ENCODE measurements around the gene SMOC2. TPM values are rescaled to one million over a fixed set of nuclear protein-coding genes. Genes with fewer than 3 reads are reported as not detected.

Gene SMOC2
- total and polyA plus RNA-seq, 4 donors: 1.3 to 6.4 (median 4.6) TPM

DNA sequence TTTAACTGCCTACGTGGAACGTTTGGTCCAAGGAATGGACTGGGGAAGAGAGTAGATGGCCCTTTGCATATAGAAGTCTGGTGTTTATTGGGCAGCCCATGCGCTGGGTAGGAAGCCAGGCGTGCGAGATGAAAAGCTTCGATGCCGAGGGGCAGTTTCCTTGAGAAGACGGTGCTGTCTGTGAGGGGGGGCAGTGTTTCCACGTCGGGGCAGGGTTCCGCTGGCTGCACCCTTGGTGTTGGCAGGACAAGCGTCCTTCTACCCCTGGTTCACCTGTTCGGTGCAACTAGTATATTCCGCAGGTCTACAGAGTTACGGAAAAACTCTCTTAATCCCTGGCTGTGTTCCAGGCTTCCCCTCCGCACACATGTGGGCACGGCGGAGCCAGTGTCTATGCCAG lies 88.2 kb downstream of the SMOC2 start:
- DNase-seq: no peak
- no peaks in the 10 kb centered on the region for H3K27me3 ChIP-seq (ENCODE audit: control insufficient read depth in 3 of 3, insufficient read depth in 3 of 3, low read length in 2 of 3)
- H3K4me3 ChIP-seq: no peak overlapping the region
- no peak overlapping the region for H3K27ac ChIP-seq (ENCODE audit: low read depth in 1 of 2, low read length in 1 of 2)
- H3K4me1 ChIP-seq (ENCODE audit: control insufficient read depth in 5 of 5, insufficient read depth in 5 of 5, low read length in 5 of 5): peaks cover 0 to 16% (median 9%) of the 10 kb centered on the region in 5 donors
- no peaks in the 10 kb centered on the region for H3K36me3 ChIP-seq (ENCODE audit: control insufficient read depth in 4 of 4, insufficient read depth in 4 of 4, low read length in 4 of 4)
- TF ChIP-seq, protein P1, sequence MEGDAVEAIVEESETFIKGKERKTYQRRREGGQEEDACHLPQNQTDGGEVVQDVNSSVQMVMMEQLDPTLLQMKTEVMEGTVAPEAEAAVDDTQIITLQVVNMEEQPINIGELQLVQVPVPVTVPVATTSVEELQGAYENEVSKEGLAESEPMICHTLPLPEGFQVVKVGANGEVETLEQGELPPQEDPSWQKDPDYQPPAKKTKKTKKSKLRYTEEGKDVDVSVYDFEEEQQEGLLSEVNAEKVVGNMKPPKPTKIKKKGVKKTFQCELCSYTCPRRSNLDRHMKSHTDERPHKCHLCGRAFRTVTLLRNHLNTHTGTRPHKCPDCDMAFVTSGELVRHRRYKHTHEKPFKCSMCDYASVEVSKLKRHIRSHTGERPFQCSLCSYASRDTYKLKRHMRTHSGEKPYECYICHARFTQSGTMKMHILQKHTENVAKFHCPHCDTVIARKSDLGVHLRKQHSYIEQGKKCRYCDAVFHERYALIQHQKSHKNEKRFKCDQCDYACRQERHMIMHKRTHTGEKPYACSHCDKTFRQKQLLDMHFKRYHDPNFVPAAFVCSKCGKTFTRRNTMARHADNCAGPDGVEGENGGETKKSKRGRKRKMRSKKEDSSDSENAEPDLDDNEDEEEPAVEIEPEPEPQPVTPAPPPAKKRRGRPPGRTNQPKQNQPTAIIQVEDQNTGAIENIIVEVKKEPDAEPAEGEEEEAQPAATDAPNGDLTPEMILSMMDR (IDR thresholded peaks at IDR 0.05; ENCODE audit: control extremely low read depth, extremely low read depth): no peak
- H3K9ac ChIP-seq (ENCODE audit: insufficient read depth in 1 of 2, low read length in 2 of 2): no peak overlapping the region
- H3K9me3 ChIP-seq (ENCODE audit: control insufficient read depth in 4 of 4, insufficient read depth in 3 of 4, low read length in 3 of 4): no peaks in the 10 kb centered on the region
- 91 to 92% methylated on average over 18 of the region's 18 CpGs for WGBS, 2 donors
- ATAC-seq (ENCODE audit: insufficient read depth, low FRiP score): no peak

DNA sequence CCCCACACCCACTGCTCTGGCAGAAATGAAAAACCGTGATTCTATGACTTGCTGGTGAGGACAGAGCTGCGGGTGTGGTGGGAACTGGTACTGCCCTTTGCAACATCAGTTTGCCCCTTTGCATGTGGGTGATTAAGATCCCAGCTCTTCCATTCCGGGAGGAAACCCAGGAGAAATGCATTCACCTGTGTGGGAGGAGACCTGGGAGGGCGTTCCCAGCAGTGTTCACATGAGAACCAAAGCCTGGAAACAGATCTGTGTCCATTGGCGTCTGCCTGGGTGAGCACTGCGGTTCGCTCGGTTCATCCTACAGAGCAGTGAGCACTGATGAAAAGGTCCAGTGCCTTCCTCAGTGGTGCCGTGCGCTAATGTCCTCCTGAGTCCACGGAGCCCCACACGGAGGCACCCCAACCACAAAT lies 89.7 kb downstream of the SMOC2 start:
- Histone ChIP-seq H3K9me3 (ENCODE audit: control insufficient read depth in 4 of 4, insufficient read depth in 3 of 4, low read length in 3 of 4) (no peaks in the 10 kb centered on the region), H3K36me3 (ENCODE audit: control insufficient read depth in 4 of 4, insufficient read depth in 4 of 4, low read length in 4 of 4) (no peaks in the 10 kb centered on the region), H3K9ac (ENCODE audit: insufficient read depth in 1 of 2, low read length in 2 of 2) (no peak overlapping the region), H3K27ac (ENCODE audit: low read depth in 1 of 2, low read length in 1 of 2) (no peak overlapping the region), H3K4me3 (no peak overlapping the region), H3K4me1 (ENCODE audit: control insufficient read depth in 5 of 5, insufficient read depth in 5 of 5, low read length in 5 of 5) (peaks cover 0 to 16% (median 9%) of the 10 kb centered on the region in 5 donors), H3K27me3 (ENCODE audit: control insufficient read depth in 3 of 3, insufficient read depth in 3 of 3, low read length in 2 of 3) (no peaks in the 10 kb centered on the region)
- no peak for DNase-seq
- no peak for ATAC-seq (ENCODE audit: insufficient read depth, low FRiP score)
- TF ChIP-seq, protein P1 (IDR thresholded peaks at IDR 0.05; ENCODE audit: control extremely low read depth, extremely low read depth): no peak
- WGBS, 2 donors: 79 to 87% methylated on average over 12 of the region's 12 CpGs

DNA sequence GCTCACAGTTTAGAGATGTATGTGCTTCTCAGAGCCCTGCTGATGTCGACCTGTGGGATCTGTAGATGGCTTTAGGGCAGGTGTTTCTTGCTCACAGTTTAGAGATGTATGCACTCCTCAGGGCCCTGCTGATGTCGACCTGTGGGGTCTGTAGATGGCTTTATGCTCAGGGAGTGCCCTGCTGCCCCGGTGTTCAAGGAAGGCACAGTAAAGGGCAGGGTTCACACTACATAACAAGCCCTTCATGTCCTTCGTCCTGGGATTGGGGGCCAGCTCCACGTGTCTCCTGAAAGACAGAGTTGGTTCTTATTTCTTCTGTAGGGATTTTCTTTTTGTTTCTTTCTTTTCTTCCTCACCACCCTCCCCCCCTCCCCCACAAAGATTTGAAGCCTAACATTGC lies 91.1 kb downstream of the SMOC2 start:
- Histone ChIP-seq H3K27ac (ENCODE audit: low read depth in 1 of 2, low read length in 1 of 2) (no peak overlapping the region), H3K4me3 (no peak overlapping the region), H3K27me3 (ENCODE audit: control insufficient read depth in 3 of 3, insufficient read depth in 3 of 3, low read length in 2 of 3) (no peaks in the 10 kb centered on the region), H3K36me3 (ENCODE audit: control insufficient read depth in 4 of 4, insufficient read depth in 4 of 4, low read length in 4 of 4) (no peaks in the 10 kb centered on the region), H3K9ac (ENCODE audit: insufficient read depth in 1 of 2, low read length in 2 of 2) (no peak overlapping the region), H3K4me1 (ENCODE audit: control insufficient read depth in 5 of 5, insufficient read depth in 5 of 5, low read length in 5 of 5) (peaks cover 0 to 12% (median 5%) of the 10 kb centered on the region in 5 donors), H3K9me3 (ENCODE audit: control insufficient read depth in 4 of 4, insufficient read depth in 3 of 4, low read length in 3 of 4) (no peaks in the 10 kb centered on the region)
- TF ChIP-seq, protein P1 (IDR thresholded peaks at IDR 0.05; ENCODE audit: control extremely low read depth, extremely low read depth): no peak
- DNase-seq (no peak), ATAC-seq (ENCODE audit: insufficient read depth, low FRiP score) (no peak)
- 85% methylated on average over 5 of the region's 5 CpGs for WGBS, 2 donors

DNA sequence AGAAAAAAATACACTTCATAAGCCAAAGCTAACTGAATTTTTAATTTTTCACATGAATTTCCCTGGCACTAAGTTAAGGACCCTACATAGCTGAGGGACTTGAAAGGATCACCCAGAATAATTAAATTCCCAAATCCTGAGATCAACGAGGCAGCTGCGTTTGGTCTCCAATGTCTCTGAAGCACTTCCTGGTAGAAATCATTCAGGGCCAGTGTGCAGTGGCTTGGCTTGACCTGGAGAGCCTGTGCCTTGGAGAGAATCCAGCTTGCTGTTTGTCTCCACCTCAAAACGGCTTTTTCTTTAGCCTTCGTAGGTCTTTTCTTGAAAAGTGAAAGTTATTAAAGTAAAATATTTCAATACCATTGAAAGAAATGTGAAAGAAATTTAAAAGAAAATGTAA lies 92.4 kb downstream of the SMOC2 start:
- ATAC-seq (ENCODE audit: insufficient read depth, low FRiP score): no peak
- no peak overlapping the region for H3K27ac ChIP-seq (ENCODE audit: low read depth in 1 of 2, low read length in 1 of 2)

More for the DNA sequence above, 92.4 kb downstream of the SMOC2 start:
- no peaks in the 10 kb centered on the region for H3K36me3 ChIP-seq (ENCODE audit: control insufficient read depth in 4 of 4, insufficient read depth in 4 of 4, low read length in 4 of 4)
- no peak overlapping the region for H3K4me3 ChIP-seq
- DNase-seq: peak in 1 of 3 donors; percentile 43
- no peaks in the 10 kb centered on the region for H3K9me3 ChIP-seq (ENCODE audit: control insufficient read depth in 4 of 4, insufficient read depth in 3 of 4, low read length in 3 of 4)
- 47 to 79% methylated on average over 4 of the region's 4 CpGs for WGBS, 2 donors
- H3K27me3 ChIP-seq (ENCODE audit: control insufficient read depth in 3 of 3, insufficient read depth in 3 of 3, low read length in 2 of 3): no peaks in the 10 kb centered on the region
- TF ChIP-seq, protein P1 (IDR thresholded peaks at IDR 0.05; ENCODE audit: control extremely low read depth, extremely low read depth): no peak
- peaks cover 0 to 6% (median 0%) of the 10 kb centered on the region in 5 donors for H3K4me1 ChIP-seq (ENCODE audit: control insufficient read depth in 5 of 5, insufficient read depth in 5 of 5, low read length in 5 of 5)
- no peak overlapping the region for H3K9ac ChIP-seq (ENCODE audit: insufficient read depth in 1 of 2, low read length in 2 of 2)

Measured in lung (tissue), 12 donors.